Thoracic aorta (tissue), 2 donors: ENCODE data around the gene CRACR2B. TPM values are rescaled to one million over a fixed set of nuclear protein-coding genes. Genes with fewer than 3 reads are reported as not detected.

ENCODE experiments used
- ATAC-seq: fragments of 150-250 bp; one replicate; pipeline ENCODE4 v1.8.0; 2017; ENCODE audit warnings: low read depth; ENCODE audit not compliant: insufficient number of reproducible peaks, low FRiP score
- DNase-seq: peaks from one replicate; pipeline ENCODE4 v3.0.0-alpha.2; 2020; ENCODE audit warnings: low spot score
- H3K27ac ChIP-seq, 2 donors: fragments of 200-600 bp; sonication (generic); 1 replicate in 1 of 2; 2 replicates in 1 of 2; pipeline ENCODE4 v1.5.1; 2016; ENCODE audit warnings: mild to moderate bottlenecking in 2 of 2, moderate library complexity in 2 of 2
- H3K27me3 ChIP-seq: fragments of 200-600 bp; sonication (generic); replicated peaks from 2 replicates; pipeline ENCODE4 v1.6.0; 2016; ENCODE audit warnings: mild to moderate bottlenecking; ENCODE audit not compliant: insufficient read depth
- H3K36me3 ChIP-seq: fragments of 200-600 bp; sonication (generic); one replicate; pipeline ENCODE4 v1.5.1; 2016
- H3K4me1 ChIP-seq, 2 donors: fragments of 200-600 bp; sonication (generic); 1 replicate in 1 of 2; 2 replicates in 1 of 2; pipeline versions ENCODE4 v1.5.1 to v1.6.0; 2016; ENCODE audit warnings: low read depth in 2 of 2, mild to moderate bottlenecking in 1 of 2; ENCODE audit not compliant: control insufficient read depth in 1 of 2
- H3K4me3 ChIP-seq: fragments of 200-600 bp; sonication (generic); 2 replicates; pipeline ENCODE4 v1.5.1; 2016; ENCODE audit warnings: mild to moderate bottlenecking
- H3K9me3 ChIP-seq: fragments of 200-600 bp; sonication (generic); 2 replicates; pipeline ENCODE4 v1.5.1; 2016
- total RNA-seq, 2 donors: library from RNA; depleted of rRNA; stranded (reverse); fragments of >200 nt; gene quantifications; one replicate each; pipeline versions ENCODE4 v1.1.0 to v1.2.3, GENCODE V29; 2016
- TF ChIP-seq, protein P1 (sequence below): fragments of 200-600 bp; sonication (generic); IDR thresholded peaks from one replicate; pipeline ENCODE4 v1.5.1; 2019; ENCODE audit warnings: antibody characterized with exemption

The CRACR2B gene
- total RNA-seq, 2 donors from 2014 or later: 9.6 to 11.6 TPM

DNA sequence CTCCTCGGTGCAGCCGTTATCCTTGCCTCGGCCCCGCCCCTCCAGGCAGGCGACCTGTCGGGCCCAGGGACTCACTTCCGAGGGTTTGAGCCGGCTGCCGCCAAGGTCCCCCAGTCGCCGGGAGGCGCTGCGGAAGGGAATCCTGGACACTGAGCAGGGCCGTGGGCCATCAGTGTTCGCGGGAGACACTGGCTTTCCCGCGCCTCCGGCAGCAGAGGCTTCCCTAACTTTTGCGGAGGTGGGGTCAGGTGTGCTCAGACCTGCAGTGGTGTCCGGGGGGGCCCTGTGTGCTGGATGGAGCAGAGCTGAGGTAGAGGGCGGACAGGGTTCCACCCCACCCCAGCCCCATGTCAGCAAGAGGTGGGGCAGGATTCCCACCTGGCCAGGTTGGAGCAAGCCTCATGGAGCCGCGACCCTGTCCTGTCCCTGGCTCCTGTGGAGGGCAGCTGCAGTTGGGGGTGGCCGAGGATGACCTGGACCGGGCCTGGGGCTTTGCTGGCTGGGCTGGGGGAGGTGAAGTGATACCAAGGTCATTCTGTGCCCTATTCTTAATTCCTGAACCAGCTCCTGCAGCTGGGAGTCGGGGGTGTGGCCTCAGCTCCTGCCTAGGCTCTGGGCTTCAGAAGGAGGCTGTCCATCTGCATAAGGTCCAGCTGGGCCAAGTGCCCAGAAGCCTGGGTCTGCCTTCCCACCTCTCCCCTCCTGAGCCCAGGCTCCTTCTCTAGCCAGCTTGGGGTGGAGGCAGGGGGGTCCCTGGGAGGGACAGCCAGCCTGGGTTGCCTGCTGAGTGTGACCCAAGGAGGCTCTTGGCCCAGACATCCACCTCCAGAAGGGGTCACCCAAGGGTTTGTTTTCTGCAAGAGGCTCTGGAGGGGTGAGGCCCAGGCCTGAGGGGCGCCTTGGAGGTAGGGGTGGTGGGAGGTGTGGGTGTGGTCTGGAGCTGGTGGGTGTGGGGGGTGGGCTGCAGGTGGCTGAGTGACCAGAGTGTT lies 23.4 kb downstream of the CRACR2B start:
- H3K36me3 ChIP-seq: no peaks in the 10 kb centered on the region
- peaks cover 18 to 27% of the 10 kb centered on the region in 2 donors for H3K4me1 ChIP-seq
- DNase-seq (no peak), ATAC-seq (no peak)
- H3K4me3 ChIP-seq: no peak overlapping the region
- no peaks in the 10 kb centered on the region for H3K27me3 ChIP-seq
- H3K27ac ChIP-seq: no peak overlapping the region
- no peaks in the 10 kb centered on the region for H3K9me3 ChIP-seq
- TF ChIP-seq, protein P1, sequence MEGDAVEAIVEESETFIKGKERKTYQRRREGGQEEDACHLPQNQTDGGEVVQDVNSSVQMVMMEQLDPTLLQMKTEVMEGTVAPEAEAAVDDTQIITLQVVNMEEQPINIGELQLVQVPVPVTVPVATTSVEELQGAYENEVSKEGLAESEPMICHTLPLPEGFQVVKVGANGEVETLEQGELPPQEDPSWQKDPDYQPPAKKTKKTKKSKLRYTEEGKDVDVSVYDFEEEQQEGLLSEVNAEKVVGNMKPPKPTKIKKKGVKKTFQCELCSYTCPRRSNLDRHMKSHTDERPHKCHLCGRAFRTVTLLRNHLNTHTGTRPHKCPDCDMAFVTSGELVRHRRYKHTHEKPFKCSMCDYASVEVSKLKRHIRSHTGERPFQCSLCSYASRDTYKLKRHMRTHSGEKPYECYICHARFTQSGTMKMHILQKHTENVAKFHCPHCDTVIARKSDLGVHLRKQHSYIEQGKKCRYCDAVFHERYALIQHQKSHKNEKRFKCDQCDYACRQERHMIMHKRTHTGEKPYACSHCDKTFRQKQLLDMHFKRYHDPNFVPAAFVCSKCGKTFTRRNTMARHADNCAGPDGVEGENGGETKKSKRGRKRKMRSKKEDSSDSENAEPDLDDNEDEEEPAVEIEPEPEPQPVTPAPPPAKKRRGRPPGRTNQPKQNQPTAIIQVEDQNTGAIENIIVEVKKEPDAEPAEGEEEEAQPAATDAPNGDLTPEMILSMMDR: no peak

DNA sequence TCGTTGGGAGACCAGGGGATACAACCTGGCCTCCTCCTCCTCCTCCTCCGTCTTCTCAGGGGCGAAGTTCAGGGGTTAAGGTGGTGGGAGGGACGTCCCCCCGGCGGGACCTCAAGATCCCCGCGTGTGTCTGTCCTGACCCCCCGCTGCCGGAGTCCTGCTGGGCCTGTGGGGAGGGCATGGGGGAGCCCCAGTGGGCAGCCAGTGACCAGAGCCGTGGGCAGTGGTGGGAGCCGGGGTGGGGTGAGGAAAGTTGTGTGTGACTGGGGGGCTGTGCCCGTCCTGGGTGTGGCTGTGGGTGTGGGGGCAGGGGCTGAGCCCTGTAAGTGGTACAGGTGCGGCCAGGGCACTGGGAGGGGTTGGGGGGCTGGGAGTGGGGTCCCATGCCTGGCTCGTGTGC lies 25.0 kb downstream of the CRACR2B start:
- ATAC-seq (no peak), DNase-seq (no peak)
- no peak overlapping the region for H3K4me3 ChIP-seq
- no peaks in the 10 kb centered on the region for H3K27me3 ChIP-seq
- H3K36me3 ChIP-seq: no peaks in the 10 kb centered on the region
- H3K9me3 ChIP-seq: no peaks in the 10 kb centered on the region
- no peak overlapping the region for H3K27ac ChIP-seq
- H3K4me1 ChIP-seq: peaks cover 18% of the 10 kb centered on the region in 2 donors
- TF ChIP-seq, protein P1: no peak

DNA sequence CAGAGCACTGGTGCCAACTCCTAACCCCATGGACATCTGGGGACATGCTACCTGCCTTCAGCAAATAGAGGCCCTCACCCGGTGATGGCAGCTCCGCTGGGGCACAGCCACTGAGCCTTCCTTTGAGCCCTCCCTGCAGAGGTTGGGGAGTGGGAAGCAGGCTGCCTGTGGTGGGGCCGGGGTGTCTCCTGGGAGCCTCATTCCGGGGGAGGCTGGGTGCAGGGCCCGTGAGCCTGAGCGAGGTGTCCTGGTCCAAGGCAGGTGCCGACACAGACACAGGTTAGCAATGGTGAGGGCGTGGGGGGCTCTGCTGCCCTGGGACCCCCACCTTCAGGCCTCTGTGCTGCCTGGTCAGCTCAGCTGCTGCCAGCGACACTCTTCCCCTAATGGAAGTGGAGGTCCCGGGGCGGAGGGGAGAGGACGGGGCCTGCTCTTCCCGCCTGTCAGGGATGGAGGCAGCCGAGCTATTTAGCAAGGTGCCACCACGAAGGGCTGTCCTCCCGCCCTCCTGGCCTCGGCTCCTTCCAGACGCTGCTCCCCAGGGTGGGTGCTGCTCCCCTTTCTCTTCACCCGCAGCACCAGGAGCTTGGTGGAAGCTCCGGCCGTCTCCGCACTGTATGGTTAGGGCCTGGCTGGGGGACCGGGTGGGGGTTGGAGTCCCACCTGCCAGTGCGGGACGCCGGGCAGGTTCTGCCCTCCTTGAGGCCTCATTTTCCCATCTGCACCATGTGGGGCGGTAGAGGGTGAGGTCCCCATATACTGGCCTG lies 26.1 kb downstream of the CRACR2B start:
- no peaks in the 10 kb centered on the region for H3K27me3 ChIP-seq
- H3K4me3 ChIP-seq: no peak overlapping the region
- DNase-seq (no peak), ATAC-seq (no peak)
- TF ChIP-seq, protein P1: no peak
- H3K36me3 ChIP-seq: no peaks in the 10 kb centered on the region
- no peak overlapping the region for H3K27ac ChIP-seq
- no peaks in the 10 kb centered on the region for H3K9me3 ChIP-seq
- H3K4me1 ChIP-seq: peaks cover 9 to 11% of the 10 kb centered on the region in 2 donors

DNA sequence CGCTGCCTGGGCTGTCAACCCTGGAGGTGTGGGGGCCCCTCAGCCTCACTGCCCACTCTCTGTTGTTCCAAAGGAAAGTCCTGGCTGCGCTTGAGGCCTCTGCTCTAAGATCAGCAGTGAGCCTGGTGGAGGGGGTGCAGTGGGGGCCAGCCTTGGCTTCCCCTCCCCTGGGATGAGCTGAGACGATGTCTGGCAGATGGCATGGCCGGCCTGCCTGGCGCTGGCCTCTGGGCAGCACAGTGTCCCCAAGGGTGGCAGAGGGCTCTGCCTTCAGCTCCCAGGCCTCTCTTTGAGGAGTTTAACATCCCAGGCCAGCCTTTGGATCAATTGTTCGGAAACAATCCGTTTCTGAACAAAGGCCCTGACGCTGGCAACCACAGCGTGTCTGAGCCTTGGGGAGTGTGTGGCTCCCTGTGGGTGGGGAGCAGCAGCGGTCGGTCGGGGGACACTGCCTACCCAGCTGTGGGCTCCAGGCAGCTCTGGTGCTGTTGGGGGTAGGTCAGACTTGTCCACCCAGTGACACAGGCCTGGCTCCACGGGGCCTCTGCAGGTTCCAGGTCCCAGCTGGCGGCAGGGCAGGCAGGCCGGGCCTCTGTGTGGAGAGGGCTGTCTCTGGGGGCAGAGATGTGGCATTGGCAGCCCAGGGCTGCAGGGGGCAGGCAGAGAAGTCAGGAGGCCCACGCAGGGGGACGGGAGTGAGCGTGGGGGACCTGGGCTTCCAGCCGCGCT lies 27.0 kb downstream of the CRACR2B start:
- H3K4me3 ChIP-seq: no peak overlapping the region
- DNase-seq (no peak), ATAC-seq (no peak)
- no peaks in the 10 kb centered on the region for H3K27me3 ChIP-seq
- H3K36me3 ChIP-seq: no peaks in the 10 kb centered on the region
- H3K9me3 ChIP-seq: no peaks in the 10 kb centered on the region
- H3K27ac ChIP-seq: no peak overlapping the region
- TF ChIP-seq, protein P1: no peak
- H3K4me1 ChIP-seq: peaks cover 4 to 10% of the 10 kb centered on the region in 2 donors
